ENCODE results near the gene MZB1. TPM values are rescaled to one million over a fixed set of nuclear protein-coding genes. Genes with fewer than 3 reads are reported as not detected.

MZB1 gene
- total and polyA plus RNA-seq, 4 donors, result 1.8 to 23.7 (median 1.8) TPM

- TF ChIP-seq EGR1 (IDR thresholded peaks at IDR 0.05; ENCODE audit: low read depth in 2 of 2) (no peak), RXRA (IDR thresholded peaks at IDR 0.05) (no peak), ATF3 (IDR thresholded peaks at IDR 0.05) (no peak), TAF1 (conservative IDR thresholded peaks at IDR 0.05) (no peak), ZBTB33 (IDR thresholded peaks at IDR 0.05) (no peak), GABPA (IDR thresholded peaks at IDR 0.05 in 1 of 2, conservative IDR thresholded peaks at IDR 0.05 in 1 of 2) (no peak), HNF4G (IDR thresholded peaks at IDR 0.05) (no peak), SP1 (IDR thresholded peaks at IDR 0.05) (no peak), FOXA1 (IDR thresholded peaks at IDR 0.05) (no peak), NR2F2 (IDR thresholded peaks at IDR 0.05) (no peak), JUND (IDR thresholded peaks at IDR 0.05) (no peak), YY1 (IDR thresholded peaks at IDR 0.05) (no peak), HNF4A (conservative IDR thresholded peaks at IDR 0.05) (no peak), FOXA2 (IDR thresholded peaks at IDR 0.05) (no peak), RAD21 (IDR thresholded peaks at IDR 0.05) (no peak), CTCF (IDR thresholded peaks at IDR 0.05; ENCODE audit: low read depth, low read length, missing input control) (no peak)
- TF ChIP-seq, protein P1, sequence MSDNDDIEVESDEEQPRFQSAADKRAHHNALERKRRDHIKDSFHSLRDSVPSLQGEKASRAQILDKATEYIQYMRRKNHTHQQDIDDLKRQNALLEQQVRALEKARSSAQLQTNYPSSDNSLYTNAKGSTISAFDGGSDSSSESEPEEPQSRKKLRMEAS (IDR thresholded peaks at IDR 0.05), result no peak
- TF ChIP-seq, protein P2, sequence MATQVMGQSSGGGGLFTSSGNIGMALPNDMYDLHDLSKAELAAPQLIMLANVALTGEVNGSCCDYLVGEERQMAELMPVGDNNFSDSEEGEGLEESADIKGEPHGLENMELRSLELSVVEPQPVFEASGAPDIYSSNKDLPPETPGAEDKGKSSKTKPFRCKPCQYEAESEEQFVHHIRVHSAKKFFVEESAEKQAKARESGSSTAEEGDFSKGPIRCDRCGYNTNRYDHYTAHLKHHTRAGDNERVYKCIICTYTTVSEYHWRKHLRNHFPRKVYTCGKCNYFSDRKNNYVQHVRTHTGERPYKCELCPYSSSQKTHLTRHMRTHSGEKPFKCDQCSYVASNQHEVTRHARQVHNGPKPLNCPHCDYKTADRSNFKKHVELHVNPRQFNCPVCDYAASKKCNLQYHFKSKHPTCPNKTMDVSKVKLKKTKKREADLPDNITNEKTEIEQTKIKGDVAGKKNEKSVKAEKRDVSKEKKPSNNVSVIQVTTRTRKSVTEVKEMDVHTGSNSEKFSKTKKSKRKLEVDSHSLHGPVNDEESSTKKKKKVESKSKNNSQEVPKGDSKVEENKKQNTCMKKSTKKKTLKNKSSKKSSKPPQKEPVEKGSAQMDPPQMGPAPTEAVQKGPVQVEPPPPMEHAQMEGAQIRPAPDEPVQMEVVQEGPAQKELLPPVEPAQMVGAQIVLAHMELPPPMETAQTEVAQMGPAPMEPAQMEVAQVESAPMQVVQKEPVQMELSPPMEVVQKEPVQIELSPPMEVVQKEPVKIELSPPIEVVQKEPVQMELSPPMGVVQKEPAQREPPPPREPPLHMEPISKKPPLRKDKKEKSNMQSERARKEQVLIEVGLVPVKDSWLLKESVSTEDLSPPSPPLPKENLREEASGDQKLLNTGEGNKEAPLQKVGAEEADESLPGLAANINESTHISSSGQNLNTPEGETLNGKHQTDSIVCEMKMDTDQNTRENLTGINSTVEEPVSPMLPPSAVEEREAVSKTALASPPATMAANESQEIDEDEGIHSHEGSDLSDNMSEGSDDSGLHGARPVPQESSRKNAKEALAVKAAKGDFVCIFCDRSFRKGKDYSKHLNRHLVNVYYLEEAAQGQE (IDR thresholded peaks at IDR 0.05), result no peak
- H3K4me3 ChIP-seq (ENCODE audit: low read depth in 1 of 3, low read length in 3 of 3), result peak overlapping the region; percentile 72 to 90 (median 86)
- no peak overlapping the region for H3K9ac ChIP-seq (ENCODE audit: low read depth in 1 of 2, low read length in 2 of 2)
- H3K9me3 ChIP-seq (ENCODE audit: control insufficient read depth in 4 of 4, low read length in 3 of 4), result no peaks in the 10 kb centered on the region
- no peaks in the 10 kb centered on the region for H3K27me3 ChIP-seq (ENCODE audit: control insufficient read depth in 4 of 4, insufficient read depth in 4 of 4, low read length in 3 of 4)
- WGBS, result 38% methylated on average over 8 of the region's 8 CpGs
- peaks cover 0 to 11% (median 2%) of the 10 kb centered on the region in 4 donors for H3K4me1 ChIP-seq (ENCODE audit: control insufficient read depth in 4 of 4, insufficient read depth in 4 of 4, low read length in 3 of 4)
- no peaks in the 10 kb centered on the region for H3K36me3 ChIP-seq (ENCODE audit: control insufficient read depth in 4 of 4, insufficient read depth in 3 of 4, low read depth in 1 of 4, low read length in 3 of 4)
- H3K27ac ChIP-seq (ENCODE audit: low read depth in 1 of 2, low read length in 2 of 2), result no peak overlapping the region
- no peak for DNase-seq (ENCODE audit: low spot score)
Observed at GRCh38 chr5:139438707-139439012, 48.9 kb upstream of the MZB1 start.
